DOHH2 (cell line): Measurements from ENCODE around the gene PAMR1.

Source experiments
- CTCF ChIP-seq: fragments of 200-600 bp; sonication (generic); IDR thresholded peaks from one replicate; pipeline ENCODE4 v1.5.1; 2014; ENCODE audit warnings: antibody characterized with exemption, mild to moderate bottlenecking, low read depth, low read length; ENCODE audit not compliant: poor library complexity, severe bottlenecking
- EZH2phosphoT487 ChIP-seq: fragments of 200-600 bp; sonication (generic); IDR thresholded peaks from 2 replicates; pipeline ENCODE4 v1.6.1; 2017; ENCODE audit warnings: borderline replicate concordance, mild to moderate bottlenecking, antibody characterized with exemption, low read length, moderate library complexity, mixed read lengths

GRCh38 chr11:35433588-35433987 lies 91.8 kb downstream of the PAMR1 start:
- TF ChIP-seq CTCF: no peak
- TF ChIP-seq EZH2phosphoT487: no peak
